LNCaP clone FGC (cell line): ENCODE results near the gene PBX1.

Experiments used
- DNase-seq: peaks from one replicate; pipeline ENCODE4 v3.0.0-alpha.2; 2011; ENCODE audit warnings: low read depth
- H3K4me3 ChIP-seq: 2 replicates; pipeline ENCODE4 v1.5.1; 2011; ENCODE audit warnings: mild to moderate bottlenecking, low read depth, low read length, control low read depth
- TF ChIP-seq, protein P1 (sequence below): IDR thresholded peaks from 2 replicates; pipeline ENCODE4 v1.5.1; 2012; ENCODE audit warnings: mild to moderate bottlenecking; ENCODE audit not compliant: control insufficient read depth, insufficient read depth; ENCODE audit errors: extremely low read depth

The PBX1 gene

DNA sequence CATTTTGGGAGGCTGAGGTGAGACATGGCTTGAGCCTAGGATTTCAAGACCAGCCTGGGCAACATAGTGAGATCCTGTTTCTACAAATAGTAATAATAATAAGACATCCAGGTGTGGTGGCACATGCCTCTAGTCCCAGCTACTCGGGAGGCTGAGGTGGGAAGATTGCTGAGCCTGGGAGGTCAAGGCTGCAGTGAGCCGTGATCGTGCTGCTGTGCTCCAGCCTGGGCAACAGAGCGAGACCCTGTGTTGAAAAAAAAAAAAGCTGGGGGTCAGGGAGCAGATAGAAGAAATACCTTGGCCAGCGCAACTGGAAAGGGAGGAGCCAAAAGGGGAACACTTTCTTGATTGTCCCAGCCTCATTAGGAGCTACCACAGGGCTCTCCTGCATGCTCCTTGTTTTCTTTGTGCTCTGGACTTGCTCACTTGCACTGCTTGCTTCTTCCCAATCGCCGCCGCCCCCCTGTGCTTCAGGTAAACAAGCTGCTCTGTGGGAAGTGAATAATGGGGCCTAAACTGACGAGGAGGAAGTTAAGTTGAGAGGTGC is 31.1 kb downstream of the PBX1 start:
- DNase-seq: no peak
- no peak overlapping the region for H3K4me3 ChIP-seq
- TF ChIP-seq, protein P1, sequence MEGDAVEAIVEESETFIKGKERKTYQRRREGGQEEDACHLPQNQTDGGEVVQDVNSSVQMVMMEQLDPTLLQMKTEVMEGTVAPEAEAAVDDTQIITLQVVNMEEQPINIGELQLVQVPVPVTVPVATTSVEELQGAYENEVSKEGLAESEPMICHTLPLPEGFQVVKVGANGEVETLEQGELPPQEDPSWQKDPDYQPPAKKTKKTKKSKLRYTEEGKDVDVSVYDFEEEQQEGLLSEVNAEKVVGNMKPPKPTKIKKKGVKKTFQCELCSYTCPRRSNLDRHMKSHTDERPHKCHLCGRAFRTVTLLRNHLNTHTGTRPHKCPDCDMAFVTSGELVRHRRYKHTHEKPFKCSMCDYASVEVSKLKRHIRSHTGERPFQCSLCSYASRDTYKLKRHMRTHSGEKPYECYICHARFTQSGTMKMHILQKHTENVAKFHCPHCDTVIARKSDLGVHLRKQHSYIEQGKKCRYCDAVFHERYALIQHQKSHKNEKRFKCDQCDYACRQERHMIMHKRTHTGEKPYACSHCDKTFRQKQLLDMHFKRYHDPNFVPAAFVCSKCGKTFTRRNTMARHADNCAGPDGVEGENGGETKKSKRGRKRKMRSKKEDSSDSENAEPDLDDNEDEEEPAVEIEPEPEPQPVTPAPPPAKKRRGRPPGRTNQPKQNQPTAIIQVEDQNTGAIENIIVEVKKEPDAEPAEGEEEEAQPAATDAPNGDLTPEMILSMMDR: no peak

GRCh38 chr1:164590592-164590991 is 31.6 kb downstream of the PBX1 start:
- H3K4me3 ChIP-seq: no peak overlapping the region
- TF ChIP-seq, protein P1: no peak
- DNase-seq: no peak

DNA sequence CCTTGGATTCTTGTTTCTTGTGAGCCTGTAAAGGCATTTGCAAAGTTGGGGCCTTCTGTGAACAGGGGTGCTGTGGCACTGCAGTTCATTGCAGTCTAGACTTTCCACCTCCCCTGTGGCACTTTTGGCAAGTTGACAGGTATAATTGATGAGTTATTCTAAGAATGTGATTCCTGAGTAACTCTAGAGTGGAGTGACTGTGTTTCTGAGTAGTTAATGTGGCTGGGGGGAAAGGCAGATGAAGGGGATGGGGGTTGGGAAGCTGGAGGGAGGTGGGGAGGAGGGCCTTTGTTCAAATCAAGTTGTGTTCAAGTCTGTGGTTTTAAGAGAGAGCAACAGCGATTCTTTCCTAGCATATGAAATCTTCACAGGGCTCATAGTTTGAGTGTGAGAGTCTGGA is 32.9 kb downstream of the PBX1 start:
- H3K4me3 ChIP-seq: no peak overlapping the region
- no peak for DNase-seq
- TF ChIP-seq, protein P1: no peak

DNA sequence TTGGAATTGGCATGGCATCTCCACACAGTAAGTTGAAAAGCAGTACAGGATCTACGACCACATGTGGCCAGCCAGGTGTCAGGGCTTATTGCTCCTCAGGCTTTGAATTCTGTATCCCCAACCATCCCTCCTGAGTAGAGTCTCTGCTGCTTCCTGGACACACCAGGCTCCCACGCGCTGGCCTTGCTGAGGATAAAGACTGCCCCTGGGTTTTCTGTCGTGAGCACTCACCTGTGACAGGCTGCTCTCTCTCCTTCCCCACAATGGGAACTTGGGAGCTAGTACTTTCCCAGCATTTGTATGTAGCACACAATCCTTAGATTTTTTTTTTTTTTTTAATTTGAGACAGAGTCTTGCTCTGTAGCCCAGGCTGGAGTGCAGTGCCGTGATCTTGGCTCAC is 33.6 kb downstream of the PBX1 start:
- TF ChIP-seq, protein P1: no peak
- H3K4me3 ChIP-seq: no peak overlapping the region
- no peak for DNase-seq

DNA sequence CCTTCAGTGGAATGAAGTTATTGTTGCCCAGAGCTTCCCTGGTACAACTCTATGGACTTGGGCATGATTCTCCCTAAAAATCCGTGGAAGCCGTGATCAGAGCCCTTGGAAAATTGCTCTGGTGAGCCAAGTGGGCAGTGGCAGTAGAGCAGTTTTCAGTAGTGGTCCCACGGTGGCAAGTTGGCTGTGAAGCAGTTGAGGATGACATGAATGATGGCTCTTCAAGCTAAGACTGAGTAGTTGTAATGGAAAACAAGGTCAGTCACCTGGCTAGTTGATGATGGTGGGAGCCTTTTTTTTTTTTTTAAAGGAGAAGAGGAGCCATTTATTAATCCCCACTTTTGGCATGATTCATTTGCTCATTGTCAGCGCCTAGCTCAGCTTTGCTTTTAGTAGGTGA is 36.2 kb downstream of the PBX1 start:
- no peak overlapping the region for H3K4me3 ChIP-seq
- TF ChIP-seq, protein P1: no peak
- no peak for DNase-seq

- TF ChIP-seq, protein P1: no peak
- H3K4me3 ChIP-seq: no peak overlapping the region
- DNase-seq: no peak
Observed at GRCh38 chr1:164596172-164596571, 37.2 kb downstream of the PBX1 start.

GRCh38 chr1:164598719-164599118 is 39.7 kb downstream of the PBX1 start:
- DNase-seq: no peak
- no peak overlapping the region for H3K4me3 ChIP-seq
- TF ChIP-seq, protein P1: no peak
